HG02852 (cell line): Measurements from ENCODE around the gene IL1RAP.
"Not testable (repeated sequence)": the region's sequence is repeated elsewhere in the genome, so short reads cannot be mapped to it uniquely, and the experiment has no call there.

ENCODE experiments used
- ATAC-seq: cut with Tn5 transposase; IDR thresholded peaks from one replicate; pipeline ENCODE4 v1.9.1; 2021; ENCODE audit warnings: mild to moderate bottlenecking, moderate library complexity; ENCODE audit not compliant: unreplicated experiment

Gene IL1RAP

GRCh38 chr3:190505381-190506003 is 8.4 kb upstream of the IL1RAP start:
- ATAC-seq, result no peak

DNA sequence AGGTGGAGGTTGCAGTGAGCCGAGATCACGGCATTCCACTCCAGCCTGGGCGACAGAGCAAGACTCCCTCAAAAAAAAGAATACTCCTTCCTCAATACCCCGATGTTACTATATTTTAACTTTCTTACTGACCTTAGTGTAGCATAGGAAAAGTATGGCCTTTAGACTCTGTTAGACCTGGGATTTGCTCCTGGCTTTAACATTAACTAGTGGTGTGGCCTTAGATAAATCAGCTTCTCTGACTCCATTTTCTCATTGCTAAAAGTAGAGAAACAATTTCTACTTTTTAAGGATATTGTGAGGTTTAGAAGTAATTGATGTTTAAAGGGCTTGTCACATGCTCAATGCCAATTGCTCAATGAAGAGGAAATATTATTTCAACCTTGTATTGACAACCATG is 7.6 kb upstream of the IL1RAP start:
- ATAC-seq, result no peak

DNA sequence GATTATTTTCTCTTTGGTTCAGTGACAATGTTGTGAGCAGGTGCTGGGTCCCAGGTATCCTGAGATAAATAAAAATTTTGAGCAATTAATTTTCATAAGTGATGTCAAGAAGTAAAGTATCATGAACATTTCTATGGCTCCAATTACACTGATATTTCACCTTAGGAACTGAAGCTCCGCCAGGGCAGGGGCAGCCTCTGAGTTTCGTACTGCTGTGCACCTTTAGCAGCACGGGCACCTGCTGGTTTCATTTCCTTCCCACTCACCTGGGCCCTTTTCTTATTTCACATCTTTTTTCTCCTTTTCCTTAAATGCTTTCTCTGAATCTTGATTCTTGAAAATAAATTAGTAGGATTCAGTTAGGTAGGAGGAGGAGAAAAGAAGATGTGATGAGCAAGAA is 1.2 kb upstream of the IL1RAP start:
- no peak for ATAC-seq

DNA sequence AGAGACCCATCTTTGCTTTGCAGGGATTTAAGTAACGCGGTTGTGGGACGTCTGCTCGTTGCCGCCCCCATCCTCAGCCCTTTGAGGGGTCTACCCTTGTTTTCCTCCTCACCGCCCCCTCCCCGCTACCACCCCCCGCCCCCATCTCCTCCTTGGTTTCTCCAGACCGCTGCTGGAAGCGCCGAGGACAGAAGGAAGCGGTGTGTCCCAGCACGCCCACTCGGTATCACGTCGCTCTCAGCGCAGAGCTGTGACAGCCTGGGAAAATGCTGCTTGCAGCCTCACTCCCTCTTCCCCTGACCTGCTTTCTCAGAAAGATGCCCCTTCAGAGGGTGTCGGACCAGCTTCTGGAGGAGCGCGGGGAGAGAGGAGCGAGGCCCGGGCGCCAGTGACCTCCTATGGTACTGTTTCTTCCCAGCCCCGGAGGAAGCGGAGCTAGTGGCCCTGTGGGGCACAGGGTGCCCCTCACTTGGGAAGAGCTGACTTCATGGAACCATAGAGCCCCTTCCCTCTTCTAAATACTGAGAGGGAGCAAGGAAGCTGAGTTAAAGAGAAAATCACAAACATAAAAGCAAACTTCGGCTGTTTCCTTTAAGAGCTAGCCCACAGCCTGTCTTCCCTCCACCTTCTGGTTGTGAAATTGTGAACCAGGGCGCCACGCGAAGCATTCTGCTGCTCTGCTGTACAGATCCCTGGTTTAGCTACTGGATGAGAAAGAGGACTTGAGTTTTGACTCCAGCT is 698 bp downstream of the IL1RAP start:
- ATAC-seq, result no peak

GRCh38 chr3:190516416-190516815 is 2.5 kb downstream of the IL1RAP start:
- no peak for ATAC-seq

DNA sequence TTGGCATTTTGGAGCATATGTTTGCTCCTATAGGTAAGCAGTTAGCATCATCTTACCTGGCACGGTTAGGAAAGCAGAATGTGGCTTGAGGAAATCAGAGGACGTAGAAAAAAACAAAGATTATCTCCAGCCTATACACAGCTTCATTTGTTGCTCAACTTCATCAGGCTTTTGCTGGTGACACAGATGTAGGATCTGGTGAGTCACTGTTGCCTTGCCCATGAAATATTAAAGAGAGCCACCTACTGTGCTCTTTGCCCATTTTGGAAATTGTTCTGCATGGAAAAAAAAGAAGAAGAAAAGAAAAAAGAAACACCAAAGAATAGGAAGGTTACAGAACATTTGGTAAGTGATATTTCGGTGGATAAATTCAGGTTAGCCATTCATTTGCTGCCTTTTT is 3.8 kb downstream of the IL1RAP start:
- ATAC-seq, result no peak

- ATAC-seq, result not testable (repeated sequence)
Observed at GRCh38 chr3:190518531-190518930, 4.6 kb downstream of the IL1RAP start.

DNA sequence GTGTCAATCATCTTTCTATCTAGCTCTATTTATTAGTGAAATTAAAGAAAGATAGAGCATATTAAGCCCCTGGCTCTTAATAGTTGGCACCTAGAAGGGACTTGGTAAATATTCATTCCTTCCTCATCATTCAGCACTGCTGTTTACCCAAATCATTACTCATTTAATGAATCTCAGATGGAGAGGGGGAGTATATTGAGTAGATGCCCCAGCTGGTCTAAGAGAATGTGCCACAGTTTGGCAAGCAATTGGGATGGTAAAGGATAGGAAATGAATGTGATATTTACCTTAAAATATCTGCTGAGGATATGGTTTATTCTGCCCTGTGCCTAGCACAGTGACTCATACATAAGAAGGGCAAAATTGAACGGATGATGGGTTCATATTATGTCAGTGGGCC is 6.0 kb downstream of the IL1RAP start:
- ATAC-seq, result no peak

DNA sequence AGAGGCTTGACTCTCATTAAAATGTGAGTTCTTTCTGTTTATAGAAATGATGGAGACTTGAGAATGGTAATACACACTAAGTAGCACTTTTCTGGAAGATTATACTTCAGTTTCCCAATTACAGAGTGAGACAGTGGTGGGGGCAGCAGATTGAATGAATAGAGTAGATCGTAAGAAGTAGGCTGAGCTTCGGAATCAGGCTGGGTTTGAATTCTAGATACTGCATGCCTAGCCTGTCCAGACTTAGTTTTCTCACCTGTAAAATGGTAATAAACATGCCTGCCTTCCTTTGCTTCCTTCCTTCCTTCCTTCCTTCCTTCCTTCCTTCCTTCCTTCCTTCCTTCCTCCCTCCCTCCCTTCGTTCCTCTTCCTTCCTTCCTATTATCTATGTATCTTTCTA is 8.1 kb downstream of the IL1RAP start:
- no peak for ATAC-seq

GRCh38 chr3:190522621-190523222 is 8.8 kb downstream of the IL1RAP start:
- ATAC-seq, result no peak

GRCh38 chr3:190524942-190525341 is 11.1 kb downstream of the IL1RAP start:
- no peak for ATAC-seq

GRCh38 chr3:190525634-190526033 is 11.7 kb downstream of the IL1RAP start:
- ATAC-seq, result no peak

DNA sequence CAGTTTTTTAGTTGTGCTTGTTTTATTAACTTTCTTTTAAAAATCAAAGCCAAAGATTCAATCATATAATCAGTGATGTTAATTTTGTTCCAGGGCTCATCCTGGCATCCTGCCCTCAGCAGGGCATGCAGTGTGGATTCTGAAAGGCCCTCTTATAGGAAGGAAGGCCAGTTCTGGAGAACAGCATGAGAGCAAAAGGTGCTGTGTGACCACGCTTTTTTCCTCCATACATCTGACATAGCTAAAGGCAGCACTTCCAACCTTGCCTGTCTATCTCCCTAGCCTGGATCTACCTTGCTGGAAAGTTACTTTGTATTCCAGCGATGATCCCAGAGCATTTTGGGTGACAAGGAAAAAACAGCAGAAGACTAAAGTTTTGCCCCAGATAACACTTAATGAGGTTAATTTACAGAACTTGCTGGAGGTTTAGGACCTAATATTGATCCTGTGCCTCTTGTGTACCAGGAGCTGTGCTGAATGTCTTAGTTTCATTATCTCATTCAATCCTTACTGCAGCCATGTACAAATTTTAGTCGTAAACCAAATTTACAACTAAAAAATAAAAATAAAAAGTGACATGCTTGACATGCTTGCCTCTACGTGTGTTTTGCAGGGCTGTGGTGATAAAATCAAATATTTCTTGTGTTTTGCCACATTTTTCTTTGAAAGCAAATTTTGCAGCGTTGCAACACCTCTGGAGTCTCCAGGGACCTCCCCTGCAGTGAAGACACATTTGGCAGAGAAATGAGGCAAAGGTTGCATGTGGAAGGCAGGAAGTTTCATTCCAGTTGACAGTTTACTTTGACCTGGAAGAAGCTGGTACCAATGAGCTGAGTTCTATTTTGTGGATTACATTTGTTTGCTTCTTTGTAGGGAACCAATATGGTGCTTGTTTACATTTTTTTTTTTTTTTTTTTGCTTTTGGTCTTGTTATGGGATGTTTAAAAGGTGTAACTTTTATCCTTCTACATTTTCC is 13.2 kb downstream of the IL1RAP start:
- no peak for ATAC-seq

- no peak for ATAC-seq
Observed at GRCh38 chr3:190528706-190529105, 14.8 kb downstream of the IL1RAP start.

DNA sequence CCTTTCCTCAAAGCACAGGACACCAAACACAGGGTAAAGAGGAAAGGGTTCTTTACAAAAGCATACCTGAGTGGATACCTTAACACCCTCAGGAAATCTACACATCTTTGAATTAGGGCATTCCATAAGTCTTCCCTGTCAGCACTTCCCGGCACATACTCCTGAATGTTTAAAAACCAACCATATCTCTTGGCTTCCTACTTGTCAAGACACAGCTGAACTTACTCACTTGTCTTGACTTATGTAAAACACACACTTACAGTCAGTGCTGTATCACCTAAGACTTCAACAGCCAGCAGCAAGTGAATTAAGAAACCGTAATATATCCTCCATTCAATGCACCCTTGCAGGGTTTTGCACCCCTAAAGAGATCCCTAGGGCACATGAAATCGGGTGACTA is 17.5 kb downstream of the IL1RAP start:
- no peak for ATAC-seq

DNA sequence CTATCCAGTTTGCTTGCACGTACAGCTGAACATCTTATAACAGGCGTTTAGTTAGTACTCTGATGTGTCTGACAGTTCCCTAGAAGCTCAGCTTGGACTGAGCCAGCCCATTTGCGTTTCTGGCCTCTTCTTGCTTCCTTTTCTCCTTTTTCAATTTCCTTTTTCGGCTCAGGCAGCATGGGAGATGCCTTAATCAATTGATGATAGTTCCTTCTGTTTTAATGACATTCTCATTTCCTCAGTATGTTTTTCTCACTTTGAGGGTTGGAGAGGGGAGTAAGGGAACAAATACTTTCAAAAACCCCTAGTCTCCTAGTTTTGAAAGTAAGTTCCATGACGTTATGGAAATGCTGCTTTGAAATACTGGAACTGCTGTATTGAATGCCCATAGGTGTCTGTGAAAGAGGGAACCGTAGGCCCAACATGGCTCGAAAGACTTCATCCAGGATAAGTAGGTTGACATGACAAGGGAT is 18.9 kb downstream of the IL1RAP start:
- ATAC-seq, result no peak

GRCh38 chr3:190533511-190534281 is 19.8 kb downstream of the IL1RAP start:
- ATAC-seq, result no peak

DNA sequence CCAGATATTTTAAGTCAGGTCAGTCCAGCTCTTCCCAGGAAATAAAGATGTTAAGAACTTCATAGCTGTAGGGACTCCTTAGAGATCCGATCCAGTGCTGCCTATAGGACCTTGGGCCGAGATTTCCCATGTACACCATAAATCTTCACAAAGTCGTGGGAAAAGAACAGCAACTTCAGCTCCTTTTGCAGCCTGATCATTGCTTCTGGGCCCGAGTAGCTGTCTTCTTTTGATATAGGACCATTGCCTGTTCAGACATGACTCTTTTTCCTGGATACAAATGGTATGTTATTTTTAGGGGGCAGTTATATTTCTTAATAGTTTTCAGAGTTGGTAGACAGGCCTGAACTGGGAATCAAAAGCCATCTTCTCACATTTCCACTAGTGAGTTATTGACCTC is 20.5 kb downstream of the IL1RAP start:
- no peak for ATAC-seq

DNA sequence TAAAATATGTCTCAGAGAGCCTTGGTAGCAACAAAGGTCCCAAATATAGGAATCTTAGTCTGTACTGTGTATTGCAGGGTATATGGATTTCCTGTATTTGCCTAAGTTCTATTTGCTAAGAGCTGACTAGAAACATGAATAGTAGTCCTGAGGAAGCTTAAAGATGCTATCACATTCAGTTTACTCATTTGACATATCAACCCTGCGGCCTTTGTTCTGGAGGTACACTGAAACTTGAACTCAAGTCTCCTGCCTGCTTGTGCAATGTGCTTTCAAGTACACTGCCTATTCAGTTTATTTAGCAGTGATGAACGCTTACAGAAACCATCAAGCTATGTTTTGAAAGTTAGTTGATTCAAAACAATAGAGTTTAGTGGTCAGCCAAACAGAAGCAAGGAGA is 21.1 kb downstream of the IL1RAP start:
- ATAC-seq, result no peak

DNA sequence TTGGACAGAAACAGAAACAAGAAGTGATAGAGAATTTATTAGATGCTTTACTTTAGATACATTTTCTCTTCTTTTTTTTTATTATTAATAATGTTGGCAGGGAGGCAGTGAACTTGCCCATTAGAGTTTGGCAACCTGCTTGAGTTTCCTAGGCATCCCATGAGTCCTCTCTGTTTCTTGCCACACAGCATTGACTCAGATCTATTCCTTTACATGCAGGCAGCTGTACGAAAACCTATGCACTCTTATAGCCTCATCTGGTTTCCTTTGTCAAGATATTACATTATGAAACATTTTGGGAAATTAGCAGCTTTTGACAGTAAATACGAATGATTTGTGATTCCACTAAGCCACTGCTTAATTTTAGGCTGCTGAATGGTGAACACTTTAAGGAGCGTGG is 23.3 kb downstream of the IL1RAP start:
- ATAC-seq, result no peak
